Skin of body (tissue), 3 donors: ENCODE results near the gene CNIH4. TPM values are rescaled to one million over a fixed set of nuclear protein-coding genes. Genes with fewer than 3 reads are reported as not detected.
"Not testable (repeated sequence)": the region's sequence is repeated elsewhere in the genome, so short reads cannot be mapped to it uniquely, and the experiment has no call there.

Experiments used
- DNase-seq: peaks from one replicate; lab custom pipeline; 2025; lab: John Stamatoyannopoulos, UW
- small RNA-seq: library from RNA; depleted of rRNA; stranded (forward); fragments of <200 nt; gene quantifications from one replicate; pipeline ENCODE3, GENCODE V24; 2014; ENCODE audit warnings: low replicate concordance
- total RNA-seq: library from RNA; depleted of rRNA; stranded (reverse); fragments of >200 nt; gene quantifications from one replicate; pipeline ENCODE4 v1.2.3, GENCODE V29; 2014

Gene CNIH4
- total RNA-seq, 1 donor from 2014 or later: 29.3 TPM

DNA sequence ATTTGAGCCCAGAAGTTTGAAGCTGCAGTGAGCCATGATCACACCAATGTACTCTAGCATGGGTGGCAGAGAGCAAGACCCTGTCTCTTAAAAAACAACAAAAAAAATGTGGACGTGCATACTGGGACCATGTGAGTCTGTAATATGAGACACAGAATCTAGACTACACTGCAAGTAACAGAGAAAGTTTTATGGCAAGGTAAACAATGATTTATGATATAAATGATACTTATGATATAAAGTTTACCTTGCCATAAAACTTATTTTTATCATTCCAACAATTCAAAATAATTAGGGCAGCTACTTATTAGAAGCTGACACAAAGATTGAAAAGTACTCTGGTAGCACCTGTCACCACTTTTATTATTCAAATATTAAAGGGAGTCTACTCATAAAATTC is 43.2 kb downstream of the CNIH4 start:
- no peak for DNase-seq

DNA sequence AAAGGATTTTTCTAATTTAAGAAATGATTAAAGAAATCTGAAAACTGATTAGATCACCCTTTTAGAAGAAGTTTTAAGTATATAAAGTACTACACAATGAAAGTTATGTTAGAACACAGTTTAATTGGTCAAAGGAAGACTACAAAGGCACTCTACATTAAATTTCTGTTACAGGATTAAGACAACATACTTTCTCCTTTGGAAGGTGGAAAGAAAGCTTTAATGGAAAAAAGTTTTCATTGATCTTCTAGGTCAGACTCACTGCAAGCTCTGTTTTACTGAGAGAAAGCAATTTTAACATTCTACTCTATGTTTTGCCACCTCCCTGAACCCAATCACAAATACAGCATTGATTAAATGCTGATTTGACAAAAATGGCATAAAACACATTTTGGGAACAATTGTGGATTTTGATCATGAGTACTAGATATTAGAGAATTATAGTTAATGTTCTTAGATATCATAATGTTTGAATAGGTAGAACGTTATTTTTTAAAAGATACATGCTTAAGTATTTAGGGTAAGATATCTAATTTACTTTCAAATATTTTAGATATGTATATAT is 45.9 kb downstream of the CNIH4 start:
- DNase-seq: no peak

DNA sequence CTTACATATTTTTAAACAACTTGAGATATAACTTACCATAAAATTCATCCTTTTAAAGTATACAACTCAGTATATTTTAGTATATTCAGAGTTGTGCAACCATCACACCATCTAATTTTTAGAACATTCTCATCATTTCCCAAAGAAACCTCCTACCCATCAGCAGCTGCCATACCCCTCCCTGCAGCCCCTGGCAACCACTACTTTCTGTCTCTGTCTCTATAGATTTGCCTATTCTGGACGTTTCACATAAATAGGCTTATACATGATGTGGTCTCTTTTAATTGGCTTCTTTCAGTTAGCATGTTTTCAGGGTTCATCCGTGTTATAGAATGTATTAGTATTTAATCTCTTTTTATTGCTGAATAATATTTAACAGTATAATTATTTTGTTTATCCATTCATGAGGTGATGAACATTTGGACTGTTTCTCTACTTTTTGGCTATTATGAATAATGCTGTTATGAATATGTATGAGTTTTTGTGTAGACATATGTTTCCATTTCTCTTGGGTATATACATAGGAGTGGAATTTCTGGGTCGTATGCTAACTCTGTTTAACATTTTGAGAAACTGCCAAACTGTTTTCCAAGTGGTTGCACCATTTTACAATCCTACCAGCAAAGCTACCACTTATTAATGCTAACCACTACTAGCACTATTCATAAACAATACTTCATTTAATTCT is 48.4 kb downstream of the CNIH4 start:
- DNase-seq: no peak

DNA sequence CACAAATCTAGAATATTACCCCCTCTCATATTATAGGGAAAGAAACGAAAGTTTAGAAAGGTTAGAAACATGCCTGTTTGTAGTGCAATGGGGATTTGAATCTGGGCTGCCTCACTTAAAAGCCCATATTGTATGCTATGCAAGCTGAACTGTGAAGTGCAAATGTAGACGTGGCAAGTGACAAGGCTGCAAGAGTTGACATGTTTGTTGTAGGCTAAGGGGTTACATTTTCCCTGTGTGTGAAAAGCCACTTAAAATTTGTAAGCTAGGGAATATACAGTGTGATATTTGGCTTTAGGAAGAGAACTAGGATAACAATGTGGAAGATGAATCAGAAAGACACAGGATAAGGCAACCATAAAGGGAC is 48.9 kb downstream of the CNIH4 start:
- no peak for DNase-seq

DNA sequence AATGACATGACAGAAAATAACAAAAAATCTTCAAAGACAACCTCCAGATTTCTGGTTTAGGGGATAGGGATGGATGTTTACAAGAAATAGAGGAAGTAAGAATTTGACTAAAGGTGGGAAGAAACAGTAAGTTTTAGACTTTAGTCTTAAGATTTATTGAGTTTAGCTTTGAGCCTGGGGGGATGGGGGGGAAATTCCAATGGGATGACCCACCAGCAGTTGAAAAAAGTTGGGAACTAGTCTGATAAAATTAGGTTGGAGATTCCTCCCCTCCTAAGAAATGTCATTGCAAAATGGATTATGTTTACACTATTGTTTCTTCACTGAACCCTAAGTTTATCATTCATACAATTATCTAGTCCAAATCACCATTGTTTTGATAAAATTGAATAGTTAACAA is 49.5 kb downstream of the CNIH4 start:
- DNase-seq: no peak

DNA sequence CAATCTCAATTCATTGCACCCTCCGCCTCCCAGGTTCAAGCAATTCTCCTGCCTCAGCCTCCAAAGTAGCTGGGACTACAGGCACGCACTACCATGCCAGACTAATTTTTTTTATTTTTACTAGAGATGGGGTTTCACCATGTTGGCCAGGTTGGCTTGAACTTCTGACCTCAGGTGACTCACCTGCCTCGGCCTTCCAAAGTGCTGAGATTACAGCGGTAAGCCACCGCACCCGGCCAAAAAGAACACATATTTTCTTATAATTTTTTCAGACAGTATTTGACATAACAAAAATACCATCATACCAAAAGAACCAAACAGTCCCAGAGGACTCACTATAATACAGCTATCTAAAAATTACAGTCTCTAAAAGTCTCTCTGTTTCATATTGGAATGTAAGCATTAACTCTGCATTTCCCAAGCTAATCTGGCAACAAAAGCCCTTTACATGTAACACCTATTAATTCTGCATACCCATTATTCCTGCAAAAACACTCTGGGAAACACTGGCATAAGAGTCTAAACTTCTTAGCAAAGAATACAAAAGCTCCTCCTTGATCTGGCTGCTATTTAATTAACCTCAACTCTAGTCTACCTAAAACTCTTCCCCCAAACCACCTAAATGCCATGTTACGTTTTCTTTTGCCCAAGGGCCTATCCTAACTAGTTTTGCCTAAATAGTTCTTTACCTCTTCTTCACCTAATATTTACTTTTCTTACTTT is 51.1 kb downstream of the CNIH4 start:
- DNase-seq: no peak

DNA sequence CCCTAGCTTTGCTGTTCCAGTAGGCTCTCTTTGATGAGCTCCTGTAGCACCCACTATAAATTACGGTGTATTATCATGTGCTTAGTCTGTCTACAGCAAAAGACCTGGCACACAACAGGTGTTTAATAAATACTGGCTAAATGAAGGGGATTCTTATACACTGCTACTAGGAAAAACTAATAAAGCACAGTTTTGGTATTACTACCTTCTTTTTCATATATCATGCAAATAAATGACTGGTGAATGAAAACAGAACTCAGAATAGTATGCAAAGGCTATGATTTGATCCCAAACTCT is 51.6 kb downstream of the CNIH4 start:
- no peak for DNase-seq

DNA sequence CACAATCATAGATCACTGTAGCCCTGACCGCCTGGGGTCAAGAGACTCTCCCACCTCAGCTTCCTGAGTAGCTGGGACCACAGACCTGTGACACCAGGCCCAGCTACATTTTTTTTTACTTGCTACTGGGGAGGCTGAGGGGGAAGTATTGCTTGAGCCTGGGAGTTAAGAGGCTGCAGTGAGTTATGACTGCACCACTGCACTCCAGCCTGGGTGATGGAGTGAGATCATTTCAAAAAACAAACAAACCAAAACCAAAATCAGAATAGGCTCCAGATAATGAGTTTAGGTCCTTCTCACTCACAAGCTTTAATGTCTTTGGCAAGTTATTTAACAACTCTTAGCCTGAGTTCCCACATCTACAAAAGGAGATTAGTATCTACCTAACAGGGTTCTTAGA is 55.1 kb downstream of the CNIH4 start:
- DNase-seq: no peak

DNA sequence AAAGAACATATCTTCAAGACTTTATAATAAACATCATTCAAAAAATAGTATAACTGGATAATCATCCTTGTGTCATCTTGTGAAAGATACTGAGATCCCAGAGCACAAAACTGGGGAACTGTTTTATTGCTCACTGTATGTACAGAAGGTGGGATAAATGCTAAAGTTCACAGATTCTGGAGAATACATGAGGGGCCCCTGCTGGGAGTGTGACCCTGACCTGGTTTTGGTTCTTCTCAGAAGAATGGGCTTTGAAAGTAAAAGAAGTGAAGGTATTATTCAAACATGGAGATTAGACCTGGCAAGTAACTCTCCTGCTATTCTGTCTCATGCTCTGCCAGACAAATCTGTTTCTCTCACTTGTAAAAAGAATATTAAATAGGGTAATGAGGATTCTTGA is 63.4 kb downstream of the CNIH4 start:
- no peak for DNase-seq

DNA sequence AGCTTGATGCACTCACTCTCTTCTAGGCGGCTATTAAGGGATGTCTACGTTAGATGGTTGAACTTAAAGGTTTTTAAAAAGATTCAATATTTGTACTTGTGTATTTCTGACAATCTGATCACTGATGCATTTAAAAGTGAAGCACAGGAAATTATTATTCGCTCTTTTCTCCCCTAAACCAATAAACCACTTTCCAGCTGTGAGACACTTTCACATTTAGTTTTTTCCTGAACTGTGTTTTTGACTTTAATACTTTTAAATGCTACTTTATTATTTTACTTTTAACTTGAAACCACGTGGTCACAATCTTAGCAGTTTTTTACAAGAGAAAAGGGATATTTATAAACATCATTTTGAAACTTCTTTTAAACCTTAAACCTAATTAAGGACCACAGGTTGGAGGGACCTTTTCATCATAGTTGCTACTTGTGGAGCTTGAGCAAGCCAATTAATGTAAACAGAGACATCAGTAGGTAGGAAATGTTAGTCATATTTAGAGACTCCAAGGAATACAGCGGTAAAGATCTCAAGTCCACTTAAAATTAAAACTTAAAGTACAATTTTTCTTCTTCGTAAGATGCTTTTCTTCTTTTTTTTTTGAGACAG is 68.7 kb downstream of the CNIH4 start:
- DNase-seq: no peak

DNA sequence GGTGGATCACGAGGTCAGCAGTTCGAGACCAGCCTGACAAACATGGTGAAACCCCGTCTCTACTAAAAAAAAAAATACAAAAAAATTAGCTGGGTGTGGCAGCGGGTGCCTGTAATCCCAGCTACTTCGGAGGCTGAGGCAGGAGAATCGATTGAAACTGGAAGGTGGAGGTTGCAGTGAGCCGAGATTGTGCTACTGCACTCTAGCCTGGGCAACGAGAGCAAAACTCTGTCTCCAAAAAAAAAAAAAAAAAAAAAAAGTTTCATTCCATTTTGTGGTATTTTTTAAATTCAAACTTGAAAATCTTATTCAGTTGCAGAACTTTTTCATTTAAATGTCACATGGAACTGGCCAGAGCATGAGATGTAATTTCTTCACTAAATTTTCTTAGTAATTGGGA is 70.2 kb downstream of the CNIH4 start:
- DNase-seq: not testable (repeated sequence)

DNA sequence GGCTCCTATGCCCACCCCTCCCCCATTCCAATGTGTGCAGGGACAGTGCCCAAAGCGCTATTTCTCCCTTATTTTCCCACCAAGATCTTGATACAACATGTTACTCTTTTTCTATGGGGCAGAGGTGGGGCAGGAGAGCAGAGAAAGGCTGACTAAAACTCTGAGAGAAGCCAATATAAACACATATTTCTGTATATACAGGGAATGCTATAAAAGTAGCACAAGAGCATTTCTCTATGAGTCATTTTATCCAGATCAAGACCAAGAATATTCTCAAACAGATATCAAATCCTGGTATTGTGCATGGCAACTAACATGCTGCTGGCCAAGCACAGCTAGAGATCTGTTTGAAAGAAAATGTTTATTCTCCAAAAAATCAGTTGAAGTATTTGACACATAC is 70.7 kb downstream of the CNIH4 start:
- DNase-seq: no peak

DNA sequence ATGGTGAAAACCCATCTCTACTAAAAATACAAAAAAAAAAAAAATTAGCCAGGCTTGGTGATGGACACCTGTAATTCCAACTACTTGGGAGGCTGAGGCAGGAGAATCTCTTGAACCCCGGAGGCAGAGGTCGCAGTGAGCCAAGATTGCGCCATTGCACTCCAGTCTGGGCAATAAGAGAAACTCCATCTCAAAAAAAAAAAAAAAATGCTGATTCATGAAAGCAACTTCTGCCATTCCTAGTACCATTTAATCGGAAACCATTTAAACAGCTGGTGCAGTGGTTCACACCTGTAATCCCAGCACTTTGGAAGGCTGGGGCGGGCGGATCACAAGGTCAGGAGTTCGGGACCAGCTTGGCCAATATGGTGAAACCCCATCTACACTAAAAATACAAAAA is 72.0 kb downstream of the CNIH4 start:
- DNase-seq: not testable (repeated sequence)

Small RNA genes lying within 50 kb of the gene (small RNA-seq; reads per million reads assigned to genes)
- 0.26 reads per million, percentile 19 among the genes with 10 or more reads in this experiment for gene MIR4742

Other genes with a start within 250 kb of the CNIH4 start
- 38.1 TPM for gene FBXO28, start 242.8 kb upstream of the CNIH4 start, total RNA-seq
- gene DEGS1, start 173.6 kb upstream of the CNIH4 start, total RNA-seq: 170 TPM
- 33.7 TPM for gene NVL, start 26.7 kb upstream of the CNIH4 start, total RNA-seq
- gene WDR26, start 77.9 kb downstream of the CNIH4 start, total RNA-seq: 97.4 TPM